ENCODE measurements around the gene TPPP2.

The TPPP2 gene

DNA sequence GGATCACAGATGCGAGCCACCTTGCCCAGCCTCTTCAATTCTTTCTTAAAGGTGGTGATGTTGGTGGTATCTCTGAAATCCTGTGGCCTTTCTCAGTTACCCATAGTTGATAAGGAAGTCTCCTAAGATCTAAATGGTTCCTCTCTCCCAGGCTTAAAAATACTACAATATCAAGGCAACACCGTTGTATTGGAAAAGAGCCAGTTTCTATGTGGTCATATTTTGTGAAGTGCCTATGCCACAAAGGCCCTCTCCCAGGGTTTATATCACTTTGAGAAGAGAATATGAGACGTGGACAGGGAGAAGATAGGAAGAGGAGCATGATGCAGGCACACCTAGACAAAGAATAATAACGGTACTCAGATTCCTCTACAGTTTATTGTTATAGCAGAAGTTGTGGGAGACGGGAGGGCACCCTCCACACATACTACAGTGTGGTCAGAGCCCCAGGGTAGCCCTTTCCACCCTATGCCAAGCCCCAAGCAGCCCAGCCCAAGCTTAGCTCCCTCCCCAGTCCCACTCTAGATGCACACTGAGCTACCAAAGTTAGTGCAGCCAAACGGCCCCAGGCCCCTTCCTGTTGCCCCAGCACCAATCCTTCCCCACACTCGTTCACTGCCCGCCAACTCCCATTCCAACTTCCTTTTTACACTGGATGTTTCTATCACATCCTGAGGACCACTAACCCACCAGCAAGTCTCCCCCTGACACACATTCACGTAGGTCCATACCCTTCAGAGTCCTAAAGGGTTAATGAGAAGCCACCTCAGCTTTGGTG is 13.4 kb upstream of the TPPP2 start (continued):
- TF ChIP-seq GLI4 (tag by site-specific recombination; IDR thresholded peaks at IDR 0.05) (no peak), ZNF324 (tag by site-specific recombination; IDR thresholded peaks at IDR 0.05) (no peak)
- TF ChIP-seq, protein P1, sequence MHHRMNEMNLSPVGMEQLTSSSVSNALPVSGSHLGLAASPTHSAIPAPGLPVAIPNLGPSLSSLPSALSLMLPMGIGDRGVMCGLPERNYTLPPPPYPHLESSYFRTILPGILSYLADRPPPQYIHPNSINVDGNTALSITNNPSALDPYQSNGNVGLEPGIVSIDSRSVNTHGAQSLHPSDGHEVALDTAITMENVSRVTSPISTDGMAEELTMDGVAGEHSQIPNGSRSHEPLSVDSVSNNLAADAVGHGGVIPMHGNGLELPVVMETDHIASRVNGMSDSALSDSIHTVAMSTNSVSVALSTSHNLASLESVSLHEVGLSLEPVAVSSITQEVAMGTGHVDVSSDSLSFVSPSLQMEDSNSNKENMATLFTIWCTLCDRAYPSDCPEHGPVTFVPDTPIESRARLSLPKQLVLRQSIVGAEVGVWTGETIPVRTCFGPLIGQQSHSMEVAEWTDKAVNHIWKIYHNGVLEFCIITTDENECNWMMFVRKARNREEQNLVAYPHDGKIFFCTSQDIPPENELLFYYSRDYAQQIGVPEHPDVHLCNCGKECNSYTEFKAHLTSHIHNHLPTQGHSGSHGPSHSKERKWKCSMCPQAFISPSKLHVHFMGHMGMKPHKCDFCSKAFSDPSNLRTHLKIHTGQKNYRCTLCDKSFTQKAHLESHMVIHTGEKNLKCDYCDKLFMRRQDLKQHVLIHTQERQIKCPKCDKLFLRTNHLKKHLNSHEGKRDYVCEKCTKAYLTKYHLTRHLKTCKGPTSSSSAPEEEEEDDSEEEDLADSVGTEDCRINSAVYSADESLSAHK (tag by site-specific recombination; IDR thresholded peaks at IDR 0.05): no peak

GRCh38 chr14:21017528-21018245 is 12.3 kb upstream of the TPPP2 start:
- TF ChIP-seq ZNF155 (tag by site-specific recombination; IDR thresholded peaks at IDR 0.05) (no peak), SP7 (tag by site-specific recombination; IDR thresholded peaks at IDR 0.05) (no peak), ZNF19 (tag by site-specific recombination; IDR thresholded peaks at IDR 0.05; ENCODE audit: low read depth) (no peak), SALL2 (tag by site-specific recombination; IDR thresholded peaks at IDR 0.05; ENCODE audit: borderline replicate concordance) (no peak), MYNN (tag by site-specific recombination; IDR thresholded peaks at IDR 0.05; ENCODE audit: borderline replicate concordance) (no peak), ZNF169 (tag by site-specific recombination; IDR thresholded peaks at IDR 0.05) (no peak), ZNF792 (tag by site-specific recombination; IDR thresholded peaks at IDR 0.05) (no peak), ZNF146 (tag by site-specific recombination; IDR thresholded peaks at IDR 0.05) (no peak), ZNF549 (tag by site-specific recombination; IDR thresholded peaks at IDR 0.05) (no peak), ELK4 (IDR thresholded peaks at IDR 0.05; ENCODE audit: borderline replicate concordance, low read depth, low read length) (no peak), ZNF529 (tag by site-specific recombination; IDR thresholded peaks at IDR 0.05; ENCODE audit: insufficient replicate concordance) (no peak), ZNF433 (tag by site-specific recombination; IDR thresholded peaks at IDR 0.05; ENCODE audit: low read depth) (no peak), KLF9 (tag by site-specific recombination; IDR thresholded peaks at IDR 0.05; ENCODE audit: low read depth) (no peak), ZNF768 (tag by site-specific recombination; IDR thresholded peaks at IDR 0.05) (no peak), GLI2 (tag by site-specific recombination; IDR thresholded peaks at IDR 0.05; ENCODE audit: borderline replicate concordance, low read depth) (no peak)
- TF ChIP-seq, protein P2, sequence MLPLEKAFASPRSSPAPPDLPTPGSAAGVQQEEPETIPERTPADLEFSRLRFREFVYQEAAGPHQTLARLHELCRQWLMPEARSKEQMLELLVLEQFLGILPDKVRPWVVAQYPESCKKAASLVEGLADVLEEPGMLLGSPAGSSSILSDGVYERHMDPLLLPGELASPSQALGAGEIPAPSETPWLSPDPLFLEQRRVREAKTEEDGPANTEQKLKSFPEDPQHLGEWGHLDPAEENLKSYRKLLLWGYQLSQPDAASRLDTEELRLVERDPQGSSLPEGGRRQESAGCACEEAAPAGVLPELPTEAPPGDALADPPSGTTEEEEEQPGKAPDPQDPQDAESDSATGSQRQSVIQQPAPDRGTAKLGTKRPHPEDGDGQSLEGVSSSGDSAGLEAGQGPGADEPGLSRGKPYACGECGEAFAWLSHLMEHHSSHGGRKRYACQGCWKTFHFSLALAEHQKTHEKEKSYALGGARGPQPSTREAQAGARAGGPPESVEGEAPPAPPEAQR (tag by site-specific recombination; IDR thresholded peaks at IDR 0.05): no peak
- TF ChIP-seq, protein P3, sequence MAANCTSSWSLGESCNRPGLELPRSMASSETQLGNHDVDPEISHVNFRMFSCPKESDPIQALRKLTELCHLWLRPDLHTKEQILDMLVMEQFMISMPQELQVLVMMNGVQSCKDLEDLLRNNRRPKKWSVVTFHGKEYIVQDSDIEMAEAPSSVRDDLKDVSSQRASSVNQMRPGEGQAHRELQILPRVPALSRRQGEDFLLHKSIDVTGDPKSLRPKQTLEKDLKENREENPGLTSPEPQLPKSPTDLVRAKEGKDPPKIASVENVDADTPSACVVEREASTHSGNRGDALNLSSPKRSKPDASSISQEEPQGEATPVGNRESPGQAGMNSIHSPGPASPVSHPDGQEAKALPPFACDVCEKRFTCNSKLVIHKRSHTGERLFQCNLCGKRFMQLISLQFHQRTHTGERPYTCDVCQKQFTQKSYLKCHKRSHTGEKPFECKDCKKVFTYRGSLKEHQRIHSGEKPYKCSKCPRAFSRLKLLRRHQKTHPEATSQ (tag by site-specific recombination; IDR thresholded peaks at IDR 0.05): no peak
- TF ChIP-seq, protein P4, sequence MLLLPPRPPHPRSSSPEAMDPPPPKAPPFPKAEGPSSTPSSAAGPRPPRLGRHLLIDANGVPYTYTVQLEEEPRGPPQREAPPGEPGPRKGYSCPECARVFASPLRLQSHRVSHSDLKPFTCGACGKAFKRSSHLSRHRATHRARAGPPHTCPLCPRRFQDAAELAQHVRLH (tag by site-specific recombination; IDR thresholded peaks at IDR 0.05): no peak
- Histone ChIP-seq H3K36me3 (ENCODE audit: control insufficient read depth in 2 of 2, insufficient read depth in 1 of 2, low read length in 2 of 2) (peaks cover 0 to 51% of the 10 kb centered on the region in 2 experiments; a peak in 2 of 3 replicates), H3K4me3 (ENCODE audit: low read depth, low read length) (no peak overlapping the region), H3K9me3 (ENCODE audit: control insufficient read depth, insufficient read depth, low read depth, low read length) (no peaks in the 10 kb centered on the region), H3K27ac (ENCODE audit: extremely low read depth, low read depth, low read length) (no peak overlapping the region), H3K4me1 (ENCODE audit: control insufficient read depth, insufficient read depth, low read length) (no peaks in the 10 kb centered on the region)
- CTCF ChIA-PET: interaction anchor here (0.6 to 7.4 kb wide), 6 partner anchors 10 to 318 kb away, joined by 3 to 136 read pairs (median 5); no protein-coding TSS in a partner anchor
- POLR2A ChIA-PET: interaction anchor here (1.3 kb wide), 1 partner anchor 54 kb away, joined by 3 read pairs; no protein-coding TSS in a partner anchor
